Measurements from ENCODE around the gene TLE5.
"Not testable (repeated sequence)": the region's sequence is repeated elsewhere in the genome, so short reads cannot be mapped to it uniquely, and the experiment has no call there.

TLE5 gene

DNA sequence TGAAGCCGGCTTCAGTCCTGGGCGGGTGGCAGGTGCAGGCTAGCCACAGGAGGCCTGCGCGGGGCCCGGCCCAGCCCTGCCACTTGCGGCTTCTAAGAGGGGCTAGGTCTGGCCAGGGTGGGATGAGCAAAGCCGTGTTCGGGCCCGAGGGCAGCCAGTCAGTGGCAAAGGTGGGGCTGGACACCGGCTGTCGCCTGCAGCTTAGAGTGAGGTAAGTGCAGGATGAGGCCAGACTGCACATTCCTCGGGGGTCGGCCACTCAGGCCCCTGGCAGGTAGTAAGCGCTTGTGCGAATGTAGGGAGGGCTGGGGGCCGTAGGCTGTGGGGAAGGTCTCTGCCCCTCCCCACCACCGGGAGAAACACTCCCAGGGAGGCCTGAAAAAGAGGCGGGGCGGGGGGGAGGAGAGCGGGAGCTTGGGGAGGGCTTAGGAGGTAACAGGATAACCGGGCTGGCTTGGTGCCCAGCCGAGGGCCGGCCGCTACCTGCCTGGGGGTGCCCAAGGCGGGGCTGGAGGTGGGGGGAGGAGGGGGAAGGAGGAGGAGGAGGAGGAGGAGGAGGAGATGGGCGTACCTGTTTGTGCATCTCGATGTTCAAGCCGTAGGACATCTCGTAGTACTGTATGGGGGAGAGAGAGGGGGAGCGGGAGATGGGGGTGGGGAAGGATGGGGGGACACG lies 6.4 kb downstream of the TLE5 start:
- H3K27me3 ChIP-seq (ENCODE audit: control insufficient read depth, insufficient read depth, low read length): no peaks in the 10 kb centered on the region
- no peaks in the 10 kb centered on the region for H3K9me3 ChIP-seq (ENCODE audit: control insufficient read depth, insufficient read depth, low read length)
- H3K4me3 ChIP-seq (ENCODE audit: low read depth, low read length): no peak overlapping the region
- peaks cover 15% of the 10 kb centered on the region for H3K4me1 ChIP-seq (ENCODE audit: control insufficient read depth, insufficient read depth, low read length)
- H3K9ac ChIP-seq (ENCODE audit: low read depth, low read length): no peak overlapping the region
- H3K36me3 ChIP-seq (ENCODE audit: control insufficient read depth, insufficient read depth, low read length): peaks cover 21% of the 10 kb centered on the region

DNA sequence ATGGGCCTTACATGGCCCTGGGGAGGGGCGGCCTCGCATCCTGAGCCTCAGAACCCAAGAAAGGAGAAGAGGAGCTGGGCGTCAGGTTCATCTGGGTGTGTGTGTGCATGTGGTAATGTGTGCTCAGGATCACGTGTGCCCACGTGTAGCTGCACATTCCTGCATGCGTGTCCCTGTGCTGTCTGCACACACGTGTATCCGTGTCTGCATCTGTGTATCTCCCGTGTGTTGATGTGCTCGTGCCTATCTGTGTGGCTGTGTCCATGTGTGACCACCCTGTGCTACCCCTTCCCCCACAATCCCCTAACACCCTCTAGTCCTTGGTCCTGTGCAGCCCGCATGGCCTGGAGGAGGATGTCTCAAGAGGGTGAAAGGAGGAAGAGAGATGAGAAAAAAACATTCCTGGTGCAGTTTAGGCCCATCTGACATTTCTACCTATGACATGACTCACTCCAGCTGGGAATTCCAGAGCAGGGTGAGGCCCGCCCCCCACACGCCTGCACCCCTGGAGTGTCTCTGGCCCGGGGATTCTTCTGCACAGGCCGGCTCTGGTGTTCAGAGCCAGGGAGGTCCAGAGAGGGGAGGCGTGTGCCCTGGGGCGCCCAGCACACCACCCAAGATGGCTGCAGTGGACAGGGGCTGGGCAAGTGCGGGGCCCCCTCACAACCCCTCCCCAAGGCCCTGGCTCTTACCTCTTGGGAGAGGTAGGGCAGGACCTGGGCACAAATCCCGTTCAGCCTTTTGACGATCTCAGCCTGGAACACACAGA lies 7.1 kb downstream of the TLE5 start:
- Histone ChIP-seq H3K9me3 (ENCODE audit: control insufficient read depth, insufficient read depth, low read length) (no peaks in the 10 kb centered on the region), H3K4me3 (ENCODE audit: low read depth, low read length) (no peak overlapping the region), H3K4me1 (ENCODE audit: control insufficient read depth, insufficient read depth, low read length) (peaks cover 12% of the 10 kb centered on the region), H3K36me3 (ENCODE audit: control insufficient read depth, insufficient read depth, low read length) (peaks cover 21% of the 10 kb centered on the region), H3K9ac (ENCODE audit: low read depth, low read length) (no peak overlapping the region), H3K27me3 (ENCODE audit: control insufficient read depth, insufficient read depth, low read length) (no peaks in the 10 kb centered on the region)

DNA sequence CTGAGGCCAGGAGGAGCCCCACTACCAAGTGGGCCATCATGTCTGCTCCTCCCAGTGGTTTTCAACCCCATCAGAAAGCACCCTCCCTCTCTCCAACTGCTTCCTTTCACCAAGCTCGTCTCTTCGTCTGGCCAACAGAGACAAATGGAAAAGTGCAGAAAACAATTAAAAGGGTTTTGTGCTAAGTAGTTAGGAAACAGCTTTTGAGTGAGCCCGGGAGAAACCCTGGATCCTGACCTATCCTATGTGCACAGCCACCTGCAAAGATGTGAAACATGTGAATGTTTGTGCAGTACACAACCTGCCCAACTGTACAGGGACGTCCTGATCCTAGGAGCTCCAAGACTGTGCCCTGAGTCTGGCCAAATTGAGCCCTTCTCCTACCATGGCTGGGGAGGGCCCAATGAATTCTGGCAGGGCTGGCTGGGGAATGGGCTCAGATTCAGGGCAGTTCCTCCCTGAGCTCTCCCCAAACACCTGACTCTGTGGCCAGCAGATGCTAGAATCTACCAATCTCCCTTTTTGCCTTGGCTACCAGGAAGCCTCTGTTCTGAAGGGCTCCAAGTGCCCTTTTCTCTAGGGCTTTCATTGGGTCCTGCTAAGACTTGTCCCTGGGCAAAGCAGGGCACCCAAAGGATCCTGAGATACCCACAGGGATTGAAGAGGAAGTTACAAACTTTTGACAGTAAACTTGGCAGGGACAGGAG lies 7.9 kb downstream of the TLE5 start:
- Histone ChIP-seq H3K4me3 (ENCODE audit: low read depth, low read length) (no peak overlapping the region), H3K4me1 (ENCODE audit: control insufficient read depth, insufficient read depth, low read length) (peaks cover 12% of the 10 kb centered on the region), H3K36me3 (ENCODE audit: control insufficient read depth, insufficient read depth, low read length) (peaks cover 14% of the 10 kb centered on the region), H3K9ac (ENCODE audit: low read depth, low read length) (no peak overlapping the region), H3K27me3 (ENCODE audit: control insufficient read depth, insufficient read depth, low read length) (no peaks in the 10 kb centered on the region), H3K9me3 (ENCODE audit: control insufficient read depth, insufficient read depth, low read length) (no peaks in the 10 kb centered on the region)

DNA sequence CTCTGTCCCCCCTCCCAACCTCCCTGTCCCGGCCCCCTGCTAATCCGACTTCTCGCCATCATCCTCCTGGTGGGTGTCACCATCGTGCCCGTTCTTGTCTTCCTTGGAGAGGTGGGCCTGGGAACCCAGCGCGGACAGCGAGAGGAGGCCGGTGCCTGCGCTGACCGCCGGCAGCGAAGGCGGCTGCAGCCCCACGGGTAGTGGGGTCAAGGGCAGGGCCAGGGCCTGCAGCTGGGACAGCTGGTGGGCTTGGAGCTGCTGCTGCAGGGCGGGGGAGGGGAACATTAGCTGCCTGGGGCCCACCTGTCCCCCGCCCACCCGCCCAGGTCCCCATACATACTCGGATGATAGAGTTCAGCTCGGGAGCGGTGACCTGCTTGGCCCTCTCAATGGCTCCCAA lies 8.5 kb downstream of the TLE5 start:
- H3K9ac ChIP-seq (ENCODE audit: low read depth, low read length): no peak overlapping the region
- no peak overlapping the region for H3K4me3 ChIP-seq (ENCODE audit: low read depth, low read length)
- H3K9me3 ChIP-seq (ENCODE audit: control insufficient read depth, insufficient read depth, low read length): no peaks in the 10 kb centered on the region
- peaks cover 13% of the 10 kb centered on the region for H3K36me3 ChIP-seq (ENCODE audit: control insufficient read depth, insufficient read depth, low read length)
- H3K4me1 ChIP-seq (ENCODE audit: control insufficient read depth, insufficient read depth, low read length): peaks cover 12% of the 10 kb centered on the region
- no peaks in the 10 kb centered on the region for H3K27me3 ChIP-seq (ENCODE audit: control insufficient read depth, insufficient read depth, low read length)

DNA sequence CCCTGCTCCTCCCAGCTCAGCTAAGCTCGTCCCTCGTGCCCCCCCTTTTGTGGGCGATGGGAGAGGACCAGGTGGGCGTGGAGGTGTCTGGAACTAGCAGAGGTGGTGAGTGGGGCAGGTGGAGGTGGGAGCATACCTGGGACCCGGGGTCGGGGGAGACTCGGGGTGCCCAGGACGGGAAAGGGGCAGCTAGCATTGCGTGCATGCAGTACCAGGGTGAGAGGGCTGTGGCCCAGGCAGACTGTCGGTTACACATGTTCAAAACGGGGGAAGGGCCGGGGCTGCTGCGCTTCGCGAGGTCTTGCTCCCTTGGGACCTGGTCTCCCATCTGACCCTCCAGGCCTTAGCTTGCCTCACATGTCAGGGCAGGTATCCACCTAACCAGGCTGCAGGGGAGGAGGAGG lies 9.1 kb downstream of the TLE5 start:
- Histone ChIP-seq H3K4me3 (ENCODE audit: low read depth, low read length) (no peak overlapping the region), H3K9me3 (ENCODE audit: control insufficient read depth, insufficient read depth, low read length) (no peaks in the 10 kb centered on the region), H3K4me1 (ENCODE audit: control insufficient read depth, insufficient read depth, low read length) (peaks cover 12% of the 10 kb centered on the region), H3K27me3 (ENCODE audit: control insufficient read depth, insufficient read depth, low read length) (no peaks in the 10 kb centered on the region), H3K9ac (ENCODE audit: low read depth, low read length) (no peak overlapping the region), H3K36me3 (ENCODE audit: control insufficient read depth, insufficient read depth, low read length) (peaks cover 13% of the 10 kb centered on the region)

DNA sequence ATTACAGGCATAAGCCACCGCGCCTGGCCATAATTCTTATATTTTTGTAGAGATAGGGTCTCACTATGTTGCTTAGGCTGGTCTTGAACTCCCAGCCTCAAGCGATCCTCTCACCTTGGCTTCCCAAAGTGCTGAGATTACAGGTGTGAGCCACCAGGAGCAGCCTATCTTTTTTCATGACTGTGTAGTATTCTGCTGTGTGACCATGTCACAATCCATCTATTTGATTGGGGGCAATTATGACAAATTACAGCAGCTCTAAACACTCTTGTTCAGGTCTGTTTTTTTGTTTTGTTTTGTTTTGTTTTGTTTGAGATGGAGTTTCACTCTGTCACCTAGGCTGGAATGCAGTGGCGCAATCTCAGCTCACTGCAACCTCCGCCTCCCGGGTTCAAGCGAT lies 12.3 kb downstream of the TLE5 start:
- not testable (repeated sequence) for H3K4me3 ChIP-seq (ENCODE audit: low read depth, low read length); H3K9me3 ChIP-seq (ENCODE audit: control insufficient read depth, insufficient read depth, low read length); H3K9ac ChIP-seq (ENCODE audit: low read depth, low read length); H3K27me3 ChIP-seq (ENCODE audit: control insufficient read depth, insufficient read depth, low read length)
- H3K4me1 ChIP-seq (ENCODE audit: control insufficient read depth, insufficient read depth, low read length): peaks cover 15% of the 10 kb centered on the region
- H3K36me3 ChIP-seq (ENCODE audit: control insufficient read depth, insufficient read depth, low read length): peaks cover 10% of the 10 kb centered on the region

- H3K27me3 ChIP-seq (ENCODE audit: control insufficient read depth, insufficient read depth, low read length): peaks cover 4% of the 10 kb centered on the region
- H3K4me3 ChIP-seq (ENCODE audit: low read depth, low read length): no peak overlapping the region
These were observed 13.2 kb downstream of the TLE5 start for GRCh38 chr19:3049089-3049488.

DNA sequence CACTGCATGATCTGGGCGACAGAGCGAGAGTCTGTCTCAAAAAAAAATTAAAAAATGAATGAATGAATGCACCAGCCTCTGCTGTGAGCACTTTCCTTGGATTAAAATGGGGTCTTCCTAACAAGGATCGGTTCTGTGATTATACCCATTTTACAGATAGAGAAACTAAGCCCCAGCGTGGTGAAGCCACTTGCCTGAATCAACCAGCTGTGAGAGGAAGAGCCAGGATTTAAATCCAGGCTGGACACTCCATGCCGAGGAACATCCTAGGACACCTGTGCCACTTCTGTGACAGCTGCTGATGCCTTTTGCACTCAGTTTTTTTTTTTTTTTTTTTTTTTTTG lies 14.1 kb downstream of the TLE5 start:
- Histone ChIP-seq H3K9ac (ENCODE audit: low read depth, low read length) (no peak overlapping the region), H3K4me3 (ENCODE audit: low read depth, low read length) (no peak overlapping the region), H3K9me3 (ENCODE audit: control insufficient read depth, insufficient read depth, low read length) (no peaks in the 10 kb centered on the region), H3K27me3 (ENCODE audit: control insufficient read depth, insufficient read depth, low read length) (peaks cover 4% of the 10 kb centered on the region), H3K4me1 (ENCODE audit: control insufficient read depth, insufficient read depth, low read length) (peaks cover 6% of the 10 kb centered on the region), H3K36me3 (ENCODE audit: control insufficient read depth, insufficient read depth, low read length) (no peaks in the 10 kb centered on the region)

More at GRCh38 chr19:3049089-3049488, 13.2 kb downstream of the TLE5 start:
- no peak overlapping the region for H3K9ac ChIP-seq (ENCODE audit: low read depth, low read length)
- peaks cover under 1% of the 10 kb centered on the region for H3K36me3 ChIP-seq (ENCODE audit: control insufficient read depth, insufficient read depth, low read length)
- peaks cover 6% of the 10 kb centered on the region for H3K4me1 ChIP-seq (ENCODE audit: control insufficient read depth, insufficient read depth, low read length)
- H3K9me3 ChIP-seq (ENCODE audit: control insufficient read depth, insufficient read depth, low read length): no peaks in the 10 kb centered on the region

DNA sequence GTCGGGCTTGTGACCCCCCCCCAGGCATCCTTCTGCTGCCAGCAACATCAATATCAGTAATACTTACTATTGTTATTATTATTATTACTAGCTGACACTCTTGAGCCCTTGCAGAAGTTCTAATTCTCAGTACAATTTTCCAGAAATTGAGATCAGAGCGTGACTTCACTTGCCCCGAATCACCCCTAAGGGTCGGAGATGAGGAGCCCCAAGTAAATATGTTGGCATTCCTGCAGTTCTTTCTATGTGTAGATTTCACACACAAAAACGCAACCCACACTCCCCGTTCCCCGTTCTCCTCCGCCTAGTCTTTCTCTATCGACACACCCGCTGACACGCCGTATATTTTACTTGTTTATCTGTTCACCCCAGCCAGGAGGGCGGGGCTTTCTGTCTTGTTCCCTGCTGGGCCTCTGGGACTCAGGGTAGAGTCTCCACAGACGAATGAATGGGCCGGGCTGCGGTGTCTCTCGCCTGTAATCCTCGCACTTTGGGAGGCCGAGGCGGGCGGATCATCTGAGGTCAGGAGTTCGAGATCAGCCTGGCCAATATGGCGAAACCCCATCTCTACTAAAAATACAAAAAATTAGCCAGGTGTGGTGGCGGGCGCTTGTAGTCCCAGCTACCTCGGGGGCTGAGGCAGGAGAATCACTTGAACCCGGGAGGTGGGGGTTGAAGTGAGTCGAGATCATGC lies 14.7 kb downstream of the TLE5 start:
- Histone ChIP-seq H3K9me3 (ENCODE audit: control insufficient read depth, insufficient read depth, low read length) (no peaks in the 10 kb centered on the region), H3K36me3 (ENCODE audit: control insufficient read depth, insufficient read depth, low read length) (no peaks in the 10 kb centered on the region), H3K27me3 (ENCODE audit: control insufficient read depth, insufficient read depth, low read length) (peaks cover 4% of the 10 kb centered on the region), H3K4me1 (ENCODE audit: control insufficient read depth, insufficient read depth, low read length) (peaks cover 6% of the 10 kb centered on the region), H3K9ac (ENCODE audit: low read depth, low read length) (no peak overlapping the region), H3K4me3 (ENCODE audit: low read depth, low read length) (peak overlapping the region; percentile 43)

- H3K9me3 ChIP-seq (ENCODE audit: control insufficient read depth, insufficient read depth, low read length): no peaks in the 10 kb centered on the region
- H3K27me3 ChIP-seq (ENCODE audit: control insufficient read depth, insufficient read depth, low read length): peaks cover 4% of the 10 kb centered on the region
- no peak overlapping the region for H3K9ac ChIP-seq (ENCODE audit: low read depth, low read length)
- H3K4me3 ChIP-seq (ENCODE audit: low read depth, low read length): peak overlapping the region; percentile 52
- peaks cover 6% of the 10 kb centered on the region for H3K4me1 ChIP-seq (ENCODE audit: control insufficient read depth, insufficient read depth, low read length)
- no peaks in the 10 kb centered on the region for H3K36me3 ChIP-seq (ENCODE audit: control insufficient read depth, insufficient read depth, low read length)
These were observed 15.4 kb downstream of the TLE5 start for GRCh38 chr19:3046698-3047495.
